A673 (cell line): Measurements from ENCODE around the gene WT1. TPM values are rescaled to one million over a fixed set of nuclear protein-coding genes. Genes with fewer than 3 reads are reported as not detected.

Experiments
- BruUV-seq: library from RNA; stranded (reverse); fragments of 400-500 nt; replicated peaks from 2 replicates; lab custom pipeline; 2021; lab: Mats Ljungman, UMichigan
- CTCF ChIA-PET: fragments of 300-600 bp; sonication (Branson Sonifier 250); formaldehyde crosslinking; loops from one replicate; lab custom pipeline; 2022; ENCODE audit warnings: antibody characterized with exemption; lab: Charles Lee
- POLR2A ChIA-PET: fragments of 300-600 bp; sonication (Branson Sonifier 250); formaldehyde crosslinking; loops from one replicate; lab custom pipeline; 2022; ENCODE audit warnings: antibody characterized with exemption; ENCODE audit not compliant: low non-redundant PET; lab: Charles Lee
- DNase-seq: peaks from one replicate; pipeline ENCODE4 v3.0.0-alpha.2; 2015; ENCODE audit warnings: low spot score
- H3K27ac ChIP-seq: fragments of 200-600 bp; sonication (generic); 2 replicates; pipeline ENCODE4 v1.5.1; 2016; ENCODE audit warnings: mixed run types, low read depth, mild to moderate bottlenecking, mixed read lengths, antibody characterized with exemption, low read length; ENCODE audit not compliant: poor library complexity, severe bottlenecking
- H3K27me3 ChIP-seq: fragments of 200-600 bp; sonication (generic); replicated peaks from 2 replicates; pipeline ENCODE4 v1.6.1; 2017; ENCODE audit warnings: mixed run types, low read depth, mild to moderate bottlenecking, mixed read lengths, antibody characterized with exemption, low read length; ENCODE audit not compliant: insufficient read depth, poor library complexity
- H3K36me3 ChIP-seq: fragments of 200-600 bp; sonication (generic); 2 replicates; pipeline ENCODE4 v1.6.1; 2016; ENCODE audit warnings: mixed run types, mild to moderate bottlenecking, mixed read lengths, antibody characterized with exemption, low read length; ENCODE audit not compliant: insufficient read depth, poor library complexity, severe bottlenecking
- H3K4me1 ChIP-seq: fragments of 200-600 bp; sonication (generic); 2 replicates; pipeline ENCODE4 v1.6.1; 2017; ENCODE audit warnings: mixed run types, mild to moderate bottlenecking, mixed read lengths, antibody characterized with exemption, low read length; ENCODE audit not compliant: insufficient read depth, poor library complexity, severe bottlenecking
- H3K4me3 ChIP-seq: fragments of 200-600 bp; sonication (generic); 2 replicates; pipeline ENCODE4 v1.5.1; 2016; ENCODE audit warnings: low read depth, mixed run types, mild to moderate bottlenecking, mixed read lengths, low read length; ENCODE audit not compliant: poor library complexity, severe bottlenecking
- H3K9me3 ChIP-seq: fragments of 200-600 bp; sonication (generic); 2 replicates; pipeline ENCODE4 v1.6.1; 2016; ENCODE audit warnings: mixed run types, low read depth, mild to moderate bottlenecking, mixed read lengths, antibody characterized with exemption, low read length; ENCODE audit not compliant: poor library complexity, severe bottlenecking
- CTCF ChIP-seq: fragments of 300-800, 200-600 bp; sonication (generic); conservative IDR thresholded peaks from 2 replicates; pipeline ENCODE4 v1.5.1; 2017; ENCODE audit warnings: low read depth, mild to moderate bottlenecking, antibody characterized with exemption, low read length, moderate library complexity, mixed read lengths
- EZH2 ChIP-seq: fragments of 200-600 bp; sonication (generic); IDR thresholded peaks from 2 replicates; pipeline ENCODE4 v1.6.1; 2017; ENCODE audit warnings: borderline replicate concordance, low read depth, mild to moderate bottlenecking, mixed read lengths, antibody characterized with exemption, low read length; ENCODE audit not compliant: poor library complexity, severe bottlenecking
- intact Hi-C: fragments of 100-400 bp; cut with micrococcal nuclease; formaldehyde crosslinking; loops from one replicate; pipeline ENCODE4 v1.10.0; 2022; ENCODE audit not compliant: unreplicated experiment
- total RNA-seq: library from RNA; stranded (reverse); gene quantifications from 2 replicates; pipeline ENCODE4 v1.2.3, GENCODE V29; 2021

Gene WT1
- total RNA-seq, 1 experiment from 2014 or later, result 10.4 TPM

GRCh38 chr11:32416301-32416700 lies 19.0 kb downstream of the WT1 start:
- BruUV-seq, result no TSS peak
- DNase-seq, result no peak
- intact Hi-C loops, result no loop called here
- TF ChIP-seq EZH2 (no peak), CTCF (no peak)
- no peaks in the 10 kb centered on the region for H3K9me3 ChIP-seq
- ChIA-PET POLR2A (no interaction called here), CTCF (interaction anchor here (0.7 kb wide), 1 partner anchor 8 kb away, joined by 3 read pairs; no protein-coding TSS in a partner anchor)
- peaks cover 13% of the 10 kb centered on the region for H3K4me1 ChIP-seq
- no peaks in the 10 kb centered on the region for H3K36me3 ChIP-seq
- peaks cover 3% of the 10 kb centered on the region for H3K27me3 ChIP-seq
- H3K4me3 ChIP-seq, result no peak overlapping the region
- H3K27ac ChIP-seq, result no peak overlapping the region

GRCh38 chr11:32414925-32415324 lies 20.4 kb downstream of the WT1 start:
- ChIA-PET POLR2A (no interaction called here), CTCF (no interaction called here)
- peaks cover 13% of the 10 kb centered on the region for H3K4me1 ChIP-seq
- BruUV-seq, result no TSS peak
- H3K27me3 ChIP-seq, result peaks cover 7% of the 10 kb centered on the region
- H3K27ac ChIP-seq, result no peak overlapping the region
- no peak for DNase-seq
- H3K36me3 ChIP-seq, result no peaks in the 10 kb centered on the region
- no peaks in the 10 kb centered on the region for H3K9me3 ChIP-seq
- TF ChIP-seq CTCF (no peak), EZH2 (no peak)
- no peak overlapping the region for H3K4me3 ChIP-seq
- intact Hi-C loops, result no loop called here

- intact Hi-C loops, result no loop called here
- no peaks in the 10 kb centered on the region for H3K4me1 ChIP-seq
- peaks cover 7% of the 10 kb centered on the region for H3K27me3 ChIP-seq
- no peak for DNase-seq
- no peaks in the 10 kb centered on the region for H3K9me3 ChIP-seq
- no TSS peak for BruUV-seq
- CTCF ChIA-PET, result interaction anchor here (1.3 kb wide), 1 partner anchor 26 kb away, joined by 6 read pairs; no protein-coding TSS in a partner anchor
- no peaks in the 10 kb centered on the region for H3K36me3 ChIP-seq
- POLR2A ChIA-PET, result no interaction called here
- no peak overlapping the region for H3K4me3 ChIP-seq
- no peak for TF ChIP-seq CTCF
- no peak for TF ChIP-seq EZH2
- no peak overlapping the region for H3K27ac ChIP-seq
Observed at GRCh38 chr11:32411942-32412615, 23.3 kb downstream of the WT1 start.
